Measurements from ENCODE around the gene ADGRA1.
"Not testable (repeated sequence)": the region's sequence is repeated elsewhere in the genome, so short reads cannot be mapped to it uniquely, and the experiment has no call there.

Gene ADGRA1

GRCh38 chr10:133087679-133088178 is at the start of gene ADGRA1:
Gene ADGRA1, plus strand, starts transcription at chr10:133087924. Its CDS starts 986 bp downstream, at chr10:133088910.
- DNase-seq (ENCODE audit: low read depth in 2 of 2): no peak

- DNase-seq (ENCODE audit: low read depth in 2 of 2): no peak
Measured at GRCh38 chr10:133038036-133038823, 49.5 kb upstream of the ADGRA1 start.

GRCh38 chr10:133039107-133039802 is 48.5 kb upstream of the ADGRA1 start:
- no peak for DNase-seq (ENCODE audit: low read depth in 2 of 2)

- DNase-seq (ENCODE audit: low read depth in 2 of 2): no peak
Measured at GRCh38 chr10:133039803-133040165, 47.9 kb upstream of the ADGRA1 start.

- no peak for DNase-seq (ENCODE audit: low read depth in 2 of 2)
Measured at GRCh38 chr10:133040198-133040597, 47.5 kb upstream of the ADGRA1 start.

- DNase-seq (ENCODE audit: low read depth in 2 of 2): no peak
Measured at GRCh38 chr10:133041101-133041500, 46.6 kb upstream of the ADGRA1 start.

GRCh38 chr10:133042061-133042460 is 45.7 kb upstream of the ADGRA1 start:
- no peak for DNase-seq (ENCODE audit: low read depth in 2 of 2)

GRCh38 chr10:133042816-133043215 is 44.9 kb upstream of the ADGRA1 start:
- DNase-seq (ENCODE audit: low read depth in 2 of 2): no peak

GRCh38 chr10:133043541-133044225 is 44.0 kb upstream of the ADGRA1 start:
- no peak for DNase-seq (ENCODE audit: low read depth in 2 of 2)

- no peak for DNase-seq (ENCODE audit: low read depth in 2 of 2)
Measured at GRCh38 chr10:133044401-133044811, 43.3 kb upstream of the ADGRA1 start.

GRCh38 chr10:133045556-133046389 is 42.0 kb upstream of the ADGRA1 start:
- DNase-seq (ENCODE audit: low read depth in 2 of 2): no peak

- no peak for DNase-seq (ENCODE audit: low read depth in 2 of 2)
Measured at GRCh38 chr10:133046390-133046765, 41.3 kb upstream of the ADGRA1 start.

- DNase-seq (ENCODE audit: low read depth in 2 of 2): no peak
Measured at GRCh38 chr10:133047526-133048123, 40.1 kb upstream of the ADGRA1 start.

- DNase-seq (ENCODE audit: low read depth in 2 of 2): no peak
Measured at GRCh38 chr10:133048266-133048665, 39.5 kb upstream of the ADGRA1 start.

- no peak for DNase-seq (ENCODE audit: low read depth in 2 of 2)
Measured at GRCh38 chr10:133048926-133049325, 38.8 kb upstream of the ADGRA1 start.

- DNase-seq (ENCODE audit: low read depth in 2 of 2): no peak
Measured at GRCh38 chr10:133049639-133050038, 38.1 kb upstream of the ADGRA1 start.

GRCh38 chr10:133050371-133050770 is 37.4 kb upstream of the ADGRA1 start:
- DNase-seq (ENCODE audit: low read depth in 2 of 2): no peak

- DNase-seq (ENCODE audit: low read depth in 2 of 2): no peak
Measured at GRCh38 chr10:133052076-133052475, 35.6 kb upstream of the ADGRA1 start.

- DNase-seq (ENCODE audit: low read depth in 2 of 2): not testable (repeated sequence)
Measured at GRCh38 chr10:133053527-133054133, 34.1 kb upstream of the ADGRA1 start.

GRCh38 chr10:133055470-133055869 is 32.3 kb upstream of the ADGRA1 start:
- no peak for DNase-seq (ENCODE audit: low read depth in 2 of 2)

- DNase-seq (ENCODE audit: low read depth in 2 of 2): no peak
Measured at GRCh38 chr10:133056001-133056400, 31.7 kb upstream of the ADGRA1 start.
